GM20000 (cell line): ENCODE results near the gene CA4.
"Not testable (repeated sequence)": the region's sequence is repeated elsewhere in the genome, so short reads cannot be mapped to it uniquely, and the experiment has no call there.

Experiments
- DNase-seq: peaks from one replicate; pipeline ENCODE4 v3.0.0; 2012; ENCODE audit warnings: low spot score
- CTCF ChIP-seq: IDR thresholded peaks from 2 replicates; pipeline ENCODE4 v1.5.1; 2012; ENCODE audit warnings: mild to moderate bottlenecking, control low read depth; ENCODE audit errors: extremely low read depth, missing control alignments

Gene CA4

GRCh38 chr17:60188759-60189158 is 39.0 kb downstream of the CA4 start:
- no peak for TF ChIP-seq CTCF
- DNase-seq = no peak

- DNase-seq = not testable (repeated sequence)
Observed at GRCh38 chr17:60190032-60190431, 40.3 kb downstream of the CA4 start.

DNA sequence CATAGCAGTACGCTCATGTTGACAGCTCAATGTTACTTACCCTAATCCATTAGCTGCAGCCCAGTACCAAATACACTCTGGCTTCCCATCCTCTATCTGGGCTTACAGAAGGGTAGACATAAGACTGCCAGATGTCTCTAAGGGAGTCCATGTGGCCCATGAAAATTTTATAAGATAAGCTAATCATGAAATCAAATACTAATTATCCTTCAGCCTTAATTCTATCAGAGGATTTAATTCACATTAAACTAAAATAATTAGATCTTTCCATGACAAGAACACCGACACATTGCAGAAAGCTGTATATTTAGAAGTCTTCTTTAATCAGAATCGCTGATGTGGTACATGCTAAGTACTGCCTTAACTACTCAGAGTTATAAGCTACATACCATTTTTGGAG is 43.3 kb downstream of the CA4 start:
- not testable (repeated sequence) for DNase-seq

DNA sequence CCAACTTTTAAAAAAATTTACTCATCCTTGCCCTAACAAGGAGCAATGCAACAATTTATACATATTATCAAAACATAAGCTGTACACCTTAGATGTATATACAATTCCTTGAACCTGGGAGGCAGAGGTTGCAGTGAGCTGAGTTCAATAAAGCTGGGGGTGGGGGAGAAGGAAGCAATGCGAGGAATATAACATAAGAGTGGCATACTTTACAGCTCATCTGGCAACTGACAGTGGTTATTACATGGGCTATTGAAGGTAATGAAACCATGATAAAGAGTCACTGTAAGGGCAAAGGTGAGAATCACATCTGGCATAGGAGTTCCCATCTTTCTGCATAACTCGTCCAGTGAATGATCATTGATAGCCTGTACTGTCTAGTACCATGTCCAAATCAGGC is 43.7 kb downstream of the CA4 start:
- no peak for TF ChIP-seq CTCF
- no peak for DNase-seq

GRCh38 chr17:60194141-60194540 is 44.4 kb downstream of the CA4 start:
- DNase-seq = not testable (repeated sequence)

GRCh38 chr17:60198630-60199029 is 48.9 kb downstream of the CA4 start:
- DNase-seq = not testable (repeated sequence)

- DNase-seq = not testable (repeated sequence)
Observed at GRCh38 chr17:60205782-60206181, 56.0 kb downstream of the CA4 start.

GRCh38 chr17:60208302-60208701 is 58.5 kb downstream of the CA4 start:
- DNase-seq = not testable (repeated sequence)
